ENCODE measurements around the gene GNAI3.

DNA sequence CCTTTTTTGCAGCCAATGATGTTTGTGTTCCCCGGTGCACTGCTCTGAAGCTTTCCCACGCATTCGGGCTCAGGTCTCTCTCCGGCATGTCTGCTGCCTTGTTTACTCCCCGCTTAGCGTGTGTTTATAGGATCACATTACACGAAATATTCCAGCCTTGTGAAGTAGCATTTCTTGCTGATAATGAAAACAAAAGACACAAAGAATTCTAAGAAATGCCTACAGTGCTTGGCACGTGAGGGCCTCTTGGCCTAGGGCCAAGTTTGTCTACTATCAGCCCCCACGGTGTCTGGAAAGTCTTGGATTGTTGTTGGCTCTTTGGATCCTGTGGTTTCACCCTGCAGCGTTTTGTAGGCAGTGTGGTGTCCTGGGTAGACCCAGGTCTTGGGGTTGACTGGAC lies 96.3 kb downstream of the GNAI3 start:
- TF ChIP-seq POLR2A (IDR thresholded peaks at IDR 0.05; ENCODE audit: low read depth) (no peak), POLR2AphosphoS5 (IDR thresholded peaks at IDR 0.05) (no peak), EP300 (IDR thresholded peaks at IDR 0.05) (no peak)
- TF ChIP-seq, protein P1, sequence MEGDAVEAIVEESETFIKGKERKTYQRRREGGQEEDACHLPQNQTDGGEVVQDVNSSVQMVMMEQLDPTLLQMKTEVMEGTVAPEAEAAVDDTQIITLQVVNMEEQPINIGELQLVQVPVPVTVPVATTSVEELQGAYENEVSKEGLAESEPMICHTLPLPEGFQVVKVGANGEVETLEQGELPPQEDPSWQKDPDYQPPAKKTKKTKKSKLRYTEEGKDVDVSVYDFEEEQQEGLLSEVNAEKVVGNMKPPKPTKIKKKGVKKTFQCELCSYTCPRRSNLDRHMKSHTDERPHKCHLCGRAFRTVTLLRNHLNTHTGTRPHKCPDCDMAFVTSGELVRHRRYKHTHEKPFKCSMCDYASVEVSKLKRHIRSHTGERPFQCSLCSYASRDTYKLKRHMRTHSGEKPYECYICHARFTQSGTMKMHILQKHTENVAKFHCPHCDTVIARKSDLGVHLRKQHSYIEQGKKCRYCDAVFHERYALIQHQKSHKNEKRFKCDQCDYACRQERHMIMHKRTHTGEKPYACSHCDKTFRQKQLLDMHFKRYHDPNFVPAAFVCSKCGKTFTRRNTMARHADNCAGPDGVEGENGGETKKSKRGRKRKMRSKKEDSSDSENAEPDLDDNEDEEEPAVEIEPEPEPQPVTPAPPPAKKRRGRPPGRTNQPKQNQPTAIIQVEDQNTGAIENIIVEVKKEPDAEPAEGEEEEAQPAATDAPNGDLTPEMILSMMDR (IDR thresholded peaks at IDR 0.05): no peak

Data from esophagus muscularis mucosa (tissue), 4 donors.